ENCODE data around the gene CIITA.

The CIITA gene

DNA sequence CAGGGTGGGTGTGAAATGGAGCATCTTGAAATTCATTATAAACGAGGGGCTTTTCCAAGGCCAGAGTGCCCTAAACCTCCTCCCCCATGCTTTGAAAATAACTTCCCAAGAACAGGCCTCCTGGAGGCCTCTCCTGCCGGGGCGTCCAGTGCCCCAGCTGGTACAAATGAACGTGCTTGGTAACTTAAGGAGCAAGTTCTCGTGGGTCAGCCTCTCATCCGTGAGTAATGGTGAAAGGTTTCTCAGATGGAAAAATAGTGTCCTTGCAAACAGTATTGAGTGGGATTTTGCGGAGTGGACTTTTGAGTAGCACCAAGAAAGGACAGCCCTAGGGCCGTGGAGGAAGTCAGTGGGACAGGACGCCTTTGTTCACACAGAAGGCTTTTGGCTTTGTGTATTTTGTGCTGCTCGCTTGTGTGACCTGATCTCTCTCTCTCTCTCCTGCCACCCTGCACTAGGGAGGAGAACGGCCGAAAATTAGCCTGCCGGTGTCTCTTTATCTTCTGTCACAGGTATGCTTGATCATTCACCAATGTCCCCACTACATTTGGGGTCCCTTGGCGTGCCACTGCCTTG is 102.0 kb downstream of the CIITA start:
- DNase-seq (ENCODE audit: low read depth in 1 of 2, low spot score in 1 of 2), result no peak

DNA sequence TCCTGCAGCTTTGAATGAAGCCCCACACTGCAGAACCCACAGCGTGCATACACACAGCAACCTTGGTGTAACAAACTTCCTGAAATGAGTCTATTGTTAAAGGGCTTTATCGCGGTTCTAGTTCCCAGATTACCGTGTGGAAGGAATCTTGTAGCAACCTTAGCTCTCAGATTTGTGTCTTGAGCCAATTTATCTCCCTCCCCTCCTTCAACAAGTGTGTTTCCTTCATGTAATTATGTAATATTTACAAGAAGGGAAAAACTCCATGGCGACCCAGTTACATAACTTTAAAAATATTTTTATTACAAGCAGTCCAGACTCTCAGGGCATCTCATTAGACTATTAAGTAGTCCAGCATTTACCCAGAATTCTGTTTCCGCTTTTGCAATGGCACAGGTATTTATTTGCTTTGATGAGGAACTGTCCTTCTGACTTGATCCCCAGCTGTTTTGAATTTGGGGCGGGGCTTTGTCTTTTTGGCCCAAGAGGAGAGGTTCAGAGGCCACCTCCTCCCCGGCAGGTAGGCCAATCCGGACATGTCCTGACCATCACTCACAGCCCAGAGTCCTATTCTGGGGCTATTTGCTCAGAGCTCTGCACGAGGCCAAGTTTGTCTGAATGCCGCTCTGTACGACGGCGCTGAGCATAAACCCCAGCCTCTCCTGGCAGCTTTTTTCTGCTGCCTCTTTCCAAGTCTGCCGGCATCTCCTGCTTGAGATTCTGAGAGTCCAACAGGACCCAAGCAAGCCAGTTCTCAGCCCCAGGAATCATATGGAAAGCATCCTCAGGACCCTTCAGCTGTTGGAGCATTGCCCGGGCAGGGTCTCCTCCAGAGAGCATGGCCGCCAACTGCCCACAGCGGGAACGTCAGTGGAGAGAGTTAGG is 103.0 kb downstream of the CIITA start:
- DNase-seq (ENCODE audit: low read depth in 1 of 2, low spot score in 1 of 2), result no peak

DNA sequence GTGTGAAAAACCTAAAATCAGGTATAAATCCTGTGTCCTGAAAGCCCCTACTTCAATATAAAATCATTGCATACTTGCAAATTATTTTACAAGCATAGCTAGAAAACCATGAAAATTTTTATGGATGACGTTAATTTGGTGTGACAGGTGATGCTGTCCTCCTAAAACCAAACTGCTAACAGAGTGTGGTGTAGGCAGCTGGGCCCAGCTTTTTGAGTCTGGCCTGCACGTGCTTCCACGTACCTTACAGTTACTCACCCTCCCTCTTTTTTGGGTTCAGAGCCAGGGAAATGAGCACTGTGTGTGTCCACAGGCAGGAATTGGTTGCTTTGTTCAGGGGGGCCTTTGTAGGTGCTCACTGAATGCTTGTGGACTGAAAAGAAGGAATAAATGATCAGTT is 103.8 kb downstream of the CIITA start:
- no peak for DNase-seq (ENCODE audit: low read depth in 1 of 2, low spot score in 1 of 2)

DNA sequence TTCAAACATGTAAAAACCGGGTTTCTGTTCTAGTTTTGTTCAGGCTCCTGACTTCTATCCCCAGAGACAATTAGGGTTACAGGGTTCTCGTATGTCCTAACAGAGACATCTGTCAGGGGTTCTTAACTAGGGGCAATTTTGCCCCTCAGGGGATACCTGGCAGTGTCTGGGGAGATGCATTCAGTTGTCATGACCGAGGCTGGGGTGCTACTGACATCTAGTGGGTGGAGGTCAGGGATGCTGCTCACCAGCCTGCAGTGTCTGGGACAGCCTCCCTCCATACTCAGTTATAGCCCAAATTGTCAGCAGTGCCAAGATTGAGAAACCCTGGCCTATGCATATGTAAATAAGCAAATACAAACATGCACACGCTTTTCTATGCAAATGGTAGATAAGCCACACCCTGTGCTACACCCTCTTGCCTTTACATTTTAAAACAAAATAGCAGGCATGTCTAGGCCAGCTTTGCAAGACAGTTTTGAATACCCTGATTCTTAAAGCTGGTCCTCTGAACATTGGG is 104.8 kb downstream of the CIITA start:
- DNase-seq (ENCODE audit: low read depth in 1 of 2, low spot score in 1 of 2), result peak in 1 of 2 donors; percentile 11

DNA sequence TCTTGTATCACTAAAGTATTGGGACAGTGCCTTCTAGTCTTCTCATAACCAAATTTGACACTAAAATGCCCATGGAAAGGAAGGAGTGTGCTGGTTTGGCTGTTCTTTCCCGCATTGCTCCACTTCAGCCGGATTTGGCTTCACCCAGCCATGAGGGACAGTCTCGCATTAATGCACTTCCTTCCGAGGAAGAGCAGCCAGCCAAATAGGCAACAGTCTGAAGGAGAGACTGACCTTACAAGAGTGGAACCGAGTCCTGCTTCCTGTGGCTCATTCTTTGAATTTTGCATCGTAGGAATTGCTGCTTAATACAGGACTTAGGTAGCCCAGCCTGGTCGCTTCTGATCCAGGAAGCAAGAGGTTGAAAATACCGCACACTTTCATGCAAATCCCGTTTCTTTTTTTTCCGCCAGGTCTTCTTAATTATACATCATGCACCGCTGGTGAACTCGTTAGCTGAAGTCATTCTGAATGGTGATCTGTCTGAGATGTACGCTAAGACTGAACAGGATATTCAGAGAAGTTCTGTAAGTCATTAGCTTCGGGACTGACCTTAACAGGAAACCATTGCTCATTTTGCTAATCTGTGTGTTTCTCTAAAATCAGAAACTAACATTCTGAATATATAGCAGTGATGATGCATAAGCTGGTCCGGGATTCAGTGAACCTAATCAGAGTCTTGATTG is 105.6 kb downstream of the CIITA start:
- no peak for DNase-seq (ENCODE audit: low read depth in 1 of 2, low spot score in 1 of 2)

DNA sequence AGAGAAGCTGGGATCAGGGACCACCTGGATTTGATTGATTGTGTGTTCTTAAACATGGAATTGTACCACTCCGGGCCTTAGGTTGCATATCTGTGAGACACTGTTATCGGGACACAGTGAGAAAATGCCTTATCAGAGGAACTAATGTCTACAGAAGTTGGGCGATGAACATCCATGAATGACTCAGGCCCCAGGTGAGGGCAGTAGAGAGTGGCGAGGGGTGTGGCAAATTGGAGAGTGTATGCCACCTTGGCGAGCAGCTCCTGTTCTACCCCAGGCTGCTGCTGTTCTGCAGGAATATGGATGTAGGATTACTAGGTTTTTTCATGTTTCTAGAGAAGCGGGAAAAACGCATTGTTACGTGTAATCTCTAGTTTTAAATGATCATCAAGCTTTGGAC is 106.2 kb downstream of the CIITA start:
- DNase-seq (ENCODE audit: low read depth in 1 of 2, low spot score in 1 of 2), result no peak

DNA sequence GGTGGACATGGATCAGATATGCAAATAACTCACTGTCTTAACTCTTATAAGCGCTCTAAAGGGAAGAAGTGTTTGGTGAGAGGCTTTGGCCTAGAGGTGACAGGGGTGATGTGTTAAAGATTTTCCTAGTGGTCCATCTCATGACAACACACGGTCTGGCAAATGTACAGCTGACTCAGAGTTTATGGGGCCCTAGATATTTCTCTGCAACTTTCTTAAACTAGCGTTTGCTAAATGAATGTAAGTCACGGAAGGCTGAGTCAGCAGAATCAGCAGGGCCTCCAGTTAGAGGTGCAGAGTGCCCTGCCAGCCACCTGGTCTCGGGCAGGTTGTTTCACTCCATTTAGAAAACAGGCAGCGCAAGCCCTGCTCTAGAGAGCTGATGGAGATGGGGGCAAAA is 107.5 kb downstream of the CIITA start:
- no peak for DNase-seq (ENCODE audit: low read depth in 1 of 2, low spot score in 1 of 2)

All from stimulated activated CD4-positive, alpha-beta T cell treated with anti-CD3 and anti-CD28 coated beads, Interleukin-15, amount 100 ng/mL, for 1 hour (primary cell).